MG63 (cell line): ENCODE results near the gene MT1F. TPM values are rescaled to one million over a fixed set of nuclear protein-coding genes. Genes with fewer than 3 reads are reported as not detected.

ENCODE experiments used
- DNase-seq: peaks from one replicate; pipeline ENCODE4 v3.0.0-alpha.2; 2020
- H3K27me3 ChIP-seq: fragments of 250-450 bp; sonication (Bioruptor Pico); 2 replicates; pipeline ENCODE4 v1.5.1; 2020; ENCODE audit warnings: mild to moderate bottlenecking, moderate library complexity
- H3K36me3 ChIP-seq: fragments of 250-450 bp; sonication (Bioruptor Pico); 2 replicates; pipeline ENCODE4 v1.5.1; 2020; ENCODE audit warnings: mild to moderate bottlenecking, moderate library complexity
- H3K4me3 ChIP-seq: fragments of 250-450 bp; sonication (Bioruptor Pico); 2 replicates; pipeline ENCODE4 v1.5.1; 2020; ENCODE audit warnings: mild to moderate bottlenecking, moderate library complexity
- H3K9me3 ChIP-seq: fragments of 250-450 bp; sonication (Bioruptor Pico); 2 replicates; pipeline ENCODE4 v1.5.1; 2020; ENCODE audit warnings: mild to moderate bottlenecking, moderate library complexity
- total RNA-seq: library from RNA; depleted of rRNA; stranded (reverse); fragments of >200 nt; shearing (Covaris generic); gene quantifications from 2 replicates; pipeline ENCODE4 v1.2.3, GENCODE V29; 2014; ENCODE audit warnings: low replicate concordance; rRNA removed

Gene MT1F
- not detected in 2 replicates for total RNA-seq

- Histone ChIP-seq H3K9me3 (no peaks in the 10 kb centered on the region), H3K36me3 (no peaks in the 10 kb centered on the region), H3K27me3 (peaks cover 6% of the 10 kb centered on the region; the same call in 1 of the 2 replicates), H3K4me3 (no peak within 1 kb of the TSS)
- no peak for DNase-seq
Observed at GRCh38 chr16:56657555-56658326, at the start of gene MT1F. TSS of gene MT1F (plus strand) at chr16:56657959. CDS start at chr16:56658059, 100 bp downstream.

- Histone ChIP-seq H3K9me3 (no peaks in the 10 kb centered on the region), H3K36me3 (peaks cover 12% of the 10 kb centered on the region), H3K27me3 (no peaks in the 10 kb centered on the region), H3K4me3 (peak within 1 kb of the TSS; percentile 74)
- peak; percentile 100 for DNase-seq
Observed at GRCh38 chr16:56608043-56608875, 49.5 kb upstream of the MT1F start, which contains the start of gene MT2A. TSS of gene MT2A (plus strand) at chr16:56608584. CDS start at chr16:56608656, 72 bp downstream.

GRCh38 chr16:56608876-56609462, 48.8 kb upstream of the MT1F start:
- Histone ChIP-seq H3K27me3 (no peaks in the 10 kb centered on the region), H3K36me3 (peaks cover 12% of the 10 kb centered on the region), H3K9me3 (no peaks in the 10 kb centered on the region; the same call in 1 of the 2 replicates), H3K4me3 (peak overlapping the region; percentile 74)
- peak; percentile 54 for DNase-seq

GRCh38 chr16:56609463-56609921, 48.3 kb upstream of the MT1F start:
- peak; percentile 78 for DNase-seq
- Histone ChIP-seq H3K27me3 (no peaks in the 10 kb centered on the region), H3K9me3 (no peaks in the 10 kb centered on the region; the same call in 1 of the 2 replicates), H3K4me3 (peak overlapping the region; percentile 74), H3K36me3 (peaks cover 12% of the 10 kb centered on the region)

GRCh38 chr16:56610017-56610608, 47.6 kb upstream of the MT1F start:
- peaks cover 12% of the 10 kb centered on the region for H3K36me3 ChIP-seq
- peak overlapping the region; percentile 74 for H3K4me3 ChIP-seq
- peak; percentile 98 for DNase-seq
- H3K27me3 ChIP-seq: no peaks in the 10 kb centered on the region
- H3K9me3 ChIP-seq: no peaks in the 10 kb centered on the region; the same call in 1 of the 2 replicates

- H3K4me3 ChIP-seq: peak overlapping the region; percentile 74
- peak; percentile 62 for DNase-seq
- no peaks in the 10 kb centered on the region for H3K27me3 ChIP-seq
Observed at GRCh38 chr16:56610609-56611111, 47.1 kb upstream of the MT1F start.

GRCh38 chr16:56611281-56611833, 46.4 kb upstream of the MT1F start:
- peaks cover 12% of the 10 kb centered on the region for H3K36me3 ChIP-seq
- peak overlapping the region; percentile 74; the same call in 1 of the 2 replicates for H3K4me3 ChIP-seq
- DNase-seq: peak; percentile 96
- H3K27me3 ChIP-seq: no peaks in the 10 kb centered on the region
- no peaks in the 10 kb centered on the region; the same call in 1 of the 2 replicates for H3K9me3 ChIP-seq

More at GRCh38 chr16:56610609-56611111, 47.1 kb upstream of the MT1F start:
- Histone ChIP-seq H3K9me3 (no peaks in the 10 kb centered on the region; the same call in 1 of the 2 replicates), H3K36me3 (peaks cover 12% of the 10 kb centered on the region)

- Histone ChIP-seq H3K36me3 (peaks cover 10% of the 10 kb centered on the region), H3K27me3 (no peaks in the 10 kb centered on the region), H3K9me3 (no peaks in the 10 kb centered on the region; the same call in 1 of the 2 replicates), H3K4me3 (no peak overlapping the region)
- DNase-seq: no peak
Observed at GRCh38 chr16:56613706-56614105, 44.1 kb upstream of the MT1F start.

- Histone ChIP-seq H3K27me3 (no peaks in the 10 kb centered on the region), H3K4me3 (no peak overlapping the region), H3K36me3 (peaks cover 1% of the 10 kb centered on the region), H3K9me3 (no peaks in the 10 kb centered on the region; the same call in 1 of the 2 replicates)
- no peak for DNase-seq
Observed at GRCh38 chr16:56614549-56614991, 43.2 kb upstream of the MT1F start.

- H3K27me3 ChIP-seq: no peaks in the 10 kb centered on the region
- no peaks in the 10 kb centered on the region; the same call in 1 of the 2 replicates for H3K9me3 ChIP-seq
- no peak for DNase-seq
- H3K36me3 ChIP-seq: no peaks in the 10 kb centered on the region
- H3K4me3 ChIP-seq: no peak overlapping the region
Observed at GRCh38 chr16:56615353-56615752, 42.4 kb upstream of the MT1F start.

- H3K4me3 ChIP-seq: peak overlapping the region; percentile 44
- DNase-seq: no peak
- H3K36me3 ChIP-seq: no peaks in the 10 kb centered on the region
- no peaks in the 10 kb centered on the region; the same call in 1 of the 2 replicates for H3K9me3 ChIP-seq
- no peaks in the 10 kb centered on the region for H3K27me3 ChIP-seq
Observed at GRCh38 chr16:56616608-56617211, 41.0 kb upstream of the MT1F start.

GRCh38 chr16:56617212-56618085, 40.3 kb upstream of the MT1F start:
- Histone ChIP-seq H3K36me3 (no peaks in the 10 kb centered on the region), H3K27me3 (no peaks in the 10 kb centered on the region), H3K9me3 (no peaks in the 10 kb centered on the region; the same call in 1 of the 2 replicates), H3K4me3 (peak overlapping the region; percentile 44)
- DNase-seq: peak; percentile 98

GRCh38 chr16:56618138-56618537, 39.6 kb upstream of the MT1F start:
- no peaks in the 10 kb centered on the region for H3K27me3 ChIP-seq
- no peaks in the 10 kb centered on the region; the same call in 1 of the 2 replicates for H3K9me3 ChIP-seq
- peak overlapping the region; percentile 44; the same call in 1 of the 2 replicates for H3K4me3 ChIP-seq
- no peaks in the 10 kb centered on the region for H3K36me3 ChIP-seq
- DNase-seq: no peak

- Histone ChIP-seq H3K36me3 (no peaks in the 10 kb centered on the region), H3K4me3 (no peak overlapping the region), H3K27me3 (no peaks in the 10 kb centered on the region), H3K9me3 (no peaks in the 10 kb centered on the region)
- DNase-seq: no peak
Observed at GRCh38 chr16:56620339-56620897, 37.3 kb upstream of the MT1F start.
